H1 (cell line): ENCODE data around the gene OR4D6. TPM values are rescaled to one million over a fixed set of nuclear protein-coding genes. Genes with fewer than 3 reads are reported as not detected.

Source experiments
- CTCF ChIA-PET: fragments of 300-600 bp; sonication (Branson Sonifier 250); formaldehyde crosslinking; loops from one replicate; lab custom pipeline; 2021; ENCODE audit not compliant: partially characterized antibody; lab: Charles Lee
- POLR2A ChIA-PET: fragments of 300-600 bp; sonication (Branson Sonifier 250); formaldehyde crosslinking; loops from one replicate; lab custom pipeline; 2021; ENCODE audit warnings: inconsistent platforms; ENCODE audit not compliant: partially characterized antibody; lab: Charles Lee
- DNase-seq, 2 experiments: peaks; one replicate each; pipeline versions ENCODE4 v3.0.0 to v3.0.0-alpha.2; 2010 to 2022; ENCODE audit warnings: low spot score in 2 of 2, low read depth in 1 of 2, mixed read lengths in 1 of 2
- FAIRE-seq: peaks from 2 replicates; lab custom pipeline; 2011; peaks lifted over from hg19 to GRCh38; lab: Jason Lieb, UNC
- H2AFZ ChIP-seq: 2 replicates; pipeline ENCODE4 v1.8.1; 2012; ENCODE audit warnings: low read length, inconsistent platforms
- H2AK5ac ChIP-seq: 2 replicates; pipeline ENCODE4 v1.6.1; 2013; ENCODE audit warnings: low read depth, low read length
- H2BK120ac ChIP-seq: replicated peaks from 2 replicates; pipeline ENCODE3; 2013; ENCODE audit warnings: low read depth, low read length, inconsistent platforms
- H2BK12ac ChIP-seq: 2 replicates; pipeline ENCODE4 v1.6.1; 2013; ENCODE audit warnings: low read depth, low read length
- H2BK15ac ChIP-seq: 2 replicates; pipeline ENCODE4 v1.6.1; 2013; ENCODE audit warnings: low read length
- H2BK20ac ChIP-seq: 2 replicates; pipeline ENCODE4 v1.6.1; 2013; ENCODE audit warnings: low read length
- H2BK5ac ChIP-seq: 2 replicates; pipeline ENCODE4 v1.6.1; 2013; ENCODE audit warnings: low read depth, low read length
- H3K14ac ChIP-seq: 2 replicates; pipeline ENCODE4 v1.6.1; 2013; ENCODE audit warnings: inconsistent platforms; ENCODE audit not compliant: insufficient read length
- H3K18ac ChIP-seq: 2 replicates; pipeline ENCODE4 v1.6.1; 2013; ENCODE audit warnings: low read length; ENCODE audit errors: extremely low read depth
- H3K23ac ChIP-seq: 2 replicates; pipeline ENCODE4 v1.6.1; 2013; ENCODE audit warnings: inconsistent platforms; ENCODE audit not compliant: insufficient read length
- H3K23me2 ChIP-seq: 2 replicates; pipeline ENCODE4 v1.6.1; 2013; ENCODE audit warnings: low read depth, low read length
- H3K27ac ChIP-seq: 2 replicates; pipeline ENCODE4 v1.6.1; 2011; ENCODE audit warnings: low read depth, low read length, inconsistent platforms
- H3K27me3 ChIP-seq, 4 experiments: replicated peaks in 1 of 4; 1 replicate in 1 of 4; 2 replicates in 3 of 4; pipeline versions ENCODE4 v1.6.1 to v1.8.1; 2011 to 2013; ENCODE audit warnings: low read length in 3 of 4, mild to moderate bottlenecking in 3 of 4, inconsistent platforms in 2 of 4, mixed read lengths in 2 of 4, moderate library complexity in 1 of 4; ENCODE audit not compliant: control insufficient read depth in 3 of 4, insufficient read depth in 3 of 4; ENCODE audit errors: extremely low read depth in 1 of 4
- H3K36me3 ChIP-seq, 4 experiments: 2 replicates each; pipeline versions ENCODE4 v1.6.1 to v1.8.1; 2011 to 2013; ENCODE audit warnings: mild to moderate bottlenecking in 4 of 4, low read length in 3 of 4, moderate library complexity in 2 of 4, control low read depth in 1 of 4, inconsistent platforms in 1 of 4; ENCODE audit not compliant: insufficient read depth in 4 of 4, control insufficient read depth in 2 of 4
- H3K4ac ChIP-seq: replicated peaks from 2 replicates; pipeline ENCODE3; 2013; ENCODE audit warnings: low read length, low read depth, mixed read lengths, inconsistent platforms; ENCODE audit not compliant: insufficient read length
- H3K4me1 ChIP-seq, 4 experiments: replicated peaks in 1 of 4; 1 replicate in 1 of 4; 2 replicates in 3 of 4; pipeline versions ENCODE4 v1.6.1 to v1.8.1; 2011 to 2013; ENCODE audit warnings: low read length in 3 of 4, inconsistent platforms in 2 of 4, mixed read lengths in 1 of 4; ENCODE audit not compliant: insufficient read depth in 4 of 4, control insufficient read depth in 3 of 4
- H3K4me2 ChIP-seq, 2 experiments: 2 replicates each; pipeline versions ENCODE4 v1.6.1 to v1.8.1; 2011 to 2013; ENCODE audit warnings: low read depth in 2 of 2, low read length in 2 of 2, control low read depth in 1 of 2, inconsistent platforms in 1 of 2, mild to moderate bottlenecking in 1 of 2; ENCODE audit not compliant: insufficient read depth in 1 of 2
- H3K4me3 ChIP-seq, 4 experiments: fragments of 200-600, 300-600 bp in 1 of 4; sonication (generic), shearing (Covaris generic), sonication (Bioruptor Twin) in 1 of 4; 2 replicates each; pipeline versions ENCODE4 v1.5.1 to v1.8.1; 2011 to 2016; ENCODE audit warnings: low read length in 4 of 4, low read depth in 3 of 4, control low read depth in 2 of 4, inconsistent platforms in 2 of 4, mild to moderate bottlenecking in 2 of 4, mixed read lengths in 1 of 4, moderate library complexity in 1 of 4; ENCODE audit not compliant: insufficient read depth in 2 of 4; ENCODE audit errors: extremely low read depth in 1 of 4
- H3K56ac ChIP-seq: replicated peaks from 2 replicates; pipeline ENCODE3; 2013; ENCODE audit warnings: low read depth, mild to moderate bottlenecking, mixed read lengths, low read length, inconsistent platforms; ENCODE audit not compliant: insufficient read length
- H3K79me1 ChIP-seq: 2 replicates; pipeline ENCODE4 v1.6.1; 2013; ENCODE audit warnings: low read depth, low read length, control low read depth
- H3K79me2 ChIP-seq, 2 experiments: 2 replicates each; pipeline versions ENCODE4 v1.6.1 to v1.8.1; 2012 to 2013; ENCODE audit warnings: low read length in 2 of 2, mild to moderate bottlenecking in 2 of 2, inconsistent platforms in 1 of 2; ENCODE audit not compliant: insufficient read depth in 2 of 2, control insufficient read depth in 1 of 2
- H3K9ac ChIP-seq, 4 experiments: replicated peaks in 1 of 4; 1 replicate in 1 of 4; 2 replicates in 3 of 4; pipeline versions ENCODE4 v1.6.1 to v1.8.1; 2011 to 2013; ENCODE audit warnings: low read depth in 3 of 4, low read length in 3 of 4, control low read depth in 2 of 4, mild to moderate bottlenecking in 2 of 4, moderate library complexity in 2 of 4, inconsistent platforms in 1 of 4; ENCODE audit errors: extremely low read depth in 1 of 4
- H3K9me3 ChIP-seq, 2 experiments: 2 replicates each; pipeline versions ENCODE4 v1.6.1 to v1.8.1; 2012 to 2013; ENCODE audit warnings: mild to moderate bottlenecking in 2 of 2, moderate library complexity in 2 of 2, control low read depth in 1 of 2, inconsistent platforms in 1 of 2, low read depth in 1 of 2, low read length in 1 of 2, mixed read lengths in 1 of 2; ENCODE audit not compliant: insufficient read depth in 2 of 2
- H4K20me1 ChIP-seq, 2 experiments: replicated peaks in 1 of 2; 2 replicates each; pipeline versions ENCODE3 to v1.8.1; 2011 to 2013; ENCODE audit warnings: inconsistent platforms in 2 of 2, low read length in 2 of 2, mild to moderate bottlenecking in 1 of 2; ENCODE audit not compliant: insufficient read depth in 2 of 2, control insufficient read depth in 1 of 2
- H4K5ac ChIP-seq: 2 replicates; pipeline ENCODE4 v1.6.1; 2013; ENCODE audit warnings: low read length, low read depth, mixed read lengths, inconsistent platforms; ENCODE audit not compliant: insufficient read length
- H4K8ac ChIP-seq: 2 replicates; pipeline ENCODE4 v1.8.0; 2013; ENCODE audit warnings: mild to moderate bottlenecking, moderate library complexity, low read length, inconsistent platforms; ENCODE audit not compliant: insufficient read depth; ENCODE audit errors: extremely low read depth
- H4K91ac ChIP-seq: replicated peaks from 2 replicates; pipeline ENCODE3; 2013; ENCODE audit warnings: low read length, mixed read lengths, inconsistent platforms; ENCODE audit not compliant: insufficient read length
- BACH1 ChIP-seq: IDR thresholded peaks from 2 replicates; pipeline ENCODE4 v1.6.1; 2012; ENCODE audit warnings: low read length, improper control_type of control experiment
- BRCA1 ChIP-seq: IDR thresholded peaks from 2 replicates; pipeline ENCODE4 v1.6.1; 2012; ENCODE audit warnings: low read depth, low read length, improper control_type of control experiment
- CEBPB ChIP-seq: IDR thresholded peaks from 2 replicates; pipeline ENCODE4 v1.6.1; 2012; ENCODE audit warnings: low read depth, low read length
- EGR1 ChIP-seq: IDR thresholded peaks from 2 replicates; pipeline ENCODE4 v1.6.1; 2011; ENCODE audit warnings: low read depth, low read length, borderline replicate concordance
- HDAC2 ChIP-seq, 2 experiments: fragments of 300-600 bp in 1 of 2; sonication (generic) in 1 of 2; IDR thresholded peaks; 2 replicates each; pipeline ENCODE4 v1.6.1; 2011 to 2012; ENCODE audit warnings: low read depth in 2 of 2, low read length in 2 of 2, mild to moderate bottlenecking in 2 of 2, moderate library complexity in 2 of 2, borderline replicate concordance in 1 of 2, inconsistent platforms in 1 of 2
- MAFK ChIP-seq: IDR thresholded peaks from 2 replicates; pipeline ENCODE4 v1.6.1; 2012; ENCODE audit warnings: low read depth, mild to moderate bottlenecking, improper control_type of control experiment, low read length
- PHF8 ChIP-seq: fragments of 200-600 bp; sonication (generic); conservative IDR thresholded peaks from 2 replicates; pipeline ENCODE4 v1.7.1; 2012; ENCODE audit warnings: low read depth, mild to moderate bottlenecking, inconsistent platforms, low read length, moderate library complexity
- SIX5 ChIP-seq: IDR thresholded peaks from 2 replicates; pipeline ENCODE4 v1.6.1; 2011; ENCODE audit warnings: mild to moderate bottlenecking, low read depth, low read length
- SRF ChIP-seq: IDR thresholded peaks from 2 replicates; pipeline ENCODE4 v1.6.1; 2011; ENCODE audit warnings: mild to moderate bottlenecking, low read depth, low read length, moderate library complexity
- YY1 ChIP-seq: IDR thresholded peaks from 2 replicates; pipeline ENCODE4 v1.6.1; 2011; ENCODE audit warnings: low read depth, mild to moderate bottlenecking, low read length
- WGBS, 2 experiments: shearing (Covaris generic) in 1 of 2; methylation state at CpG; one replicate each; pipeline versions ENCODE4 v1.1.6 to v1.1.7; 2013 to 2015; ENCODE audit warnings: low lambda C conversion rate in 2 of 2, mixed read lengths in 2 of 2, inconsistent platforms in 1 of 2, low coverage in 1 of 2, missing lambda C conversion rate in 1 of 2; ENCODE audit not compliant: insufficient replicate concordance in 2 of 2, insufficient coverage in 1 of 2, insufficient read length in 1 of 2; ENCODE audit errors: extremely low coverage in 1 of 2, missing lambda C conversion rate in 1 of 2; 5-methylcytosine and 5-hydroxymethylcytosine counted together
- long read RNA-seq, 2 experiments: library from RNA in 1 of 2; library from capped mRNA in 1 of 2; stranded (forward); transcript quantifications; one replicate each; pipeline ENCODE4 v2.0.0, GENCODE V29; 2021; ENCODE audit warnings: inconsistent platforms in 1 of 2
- polyA minus RNA-seq, 3 experiments: library from RNA; depleted of rRNA, polyadenylated mRNA; stranded (reverse); fragments of >200 nt; gene quantifications; 1 replicate in 2 of 3; 2 replicates in 1 of 3; pipeline ENCODE4 v1.2.3, GENCODE V29; 2011
- polyA plus RNA-seq, 7 experiments: library from polyadenylated mRNA; depleted of rRNA in 3 of 7; stranded (reverse) in 5 of 7; unstranded in 2 of 7; fragments of >200 nt in 5 of 7; fragments of 200-250 nt in 2 of 7; gene quantifications; 1 replicate in 5 of 7; 2 replicates in 1 of 7; 4 replicates in 1 of 7; pipeline versions ENCODE4 v1.2.1 to v1.2.3, GENCODE V29; 2011 to 2013; ENCODE audit warnings: missing spikeins in 2 of 7, mixed read lengths in 2 of 7
- total RNA-seq: library from RNA; stranded (reverse); fragmentation: NEBNext Ultra II Directional; extraction: Animal tissue kit (Norgen Biotek cat#: 25700); gene quantifications from 2 replicates; pipeline ENCODE4 v1.2.1, GENCODE V29; 2021

OR4D6 gene
- total RNA-seq (not detected in 2 replicates), polyA plus RNA-seq (2011; rRNA removed) (not detected in 2 replicates), polyA minus RNA-seq (2011; rRNA and poly(A)+ RNA removed) (not detected in 2 replicates)
- not detected for polyA plus RNA-seq (2011; cell fraction: cytosol; rRNA removed)
- not detected for polyA plus RNA-seq (2011; cell fraction: nucleus; rRNA removed)
- polyA plus RNA-seq (2012, experiment 1 of 2), result not detected in 4 replicates
- polyA plus RNA-seq (2012, experiment 2 of 2), result not detected
- not detected for polyA plus RNA-seq (2013, experiment 1 of 2)
- not detected for polyA plus RNA-seq (2013, experiment 2 of 2)
- polyA minus RNA-seq (2011; cell fraction: cytosol; rRNA and poly(A)+ RNA removed), result not detected
- not detected for polyA minus RNA-seq (2011; cell fraction: nucleus; rRNA and poly(A)+ RNA removed)
- long read RNA-seq, experiment 1, result 0 reads
- long read RNA-seq, experiment 2, result 0 reads

GRCh38 chr11:59456661-59457060, at the start of gene OR4D6:
Gene OR4D6, plus strand, starts transcription at chr11:59456961. Its CDS starts 0 bp downstream, at chr11:59456961.
- ChIA-PET POLR2A (no interaction called here), CTCF (interaction anchor here (1.2 kb wide), 1 partner anchor 27 kb away, joined by 3 read pairs; no protein-coding TSS in a partner anchor)
- no peak within 1 kb of the TSS for H3K23ac ChIP-seq
- no peak within 1 kb of the TSS for H3K18ac ChIP-seq
- H4K91ac ChIP-seq, result no peak within 1 kb of the TSS
- no peak within 1 kb of the TSS for H3K56ac ChIP-seq
- no peaks in the 10 kb centered on the region for H3K27me3 ChIP-seq
- no peak within 1 kb of the TSS for H2BK120ac ChIP-seq
- no peak within 1 kb of the TSS for H2BK5ac ChIP-seq
- H3K27ac ChIP-seq, result no peak within 1 kb of the TSS
- H4K8ac ChIP-seq, result no peak within 1 kb of the TSS
- no peak within 1 kb of the TSS for H2BK20ac ChIP-seq
- H3K4me2 ChIP-seq, result no peak within 1 kb of the TSS
- H3K9me3 ChIP-seq, result no peaks in the 10 kb centered on the region; a peak in 1 of 4 replicates
- H3K79me2 ChIP-seq, result no peaks in the 10 kb centered on the region
- 83% methylated on average over 2 of the region's 2 CpGs; no CpG with 5 or more reads in 1 of the 2 experiments for WGBS, 2 experiments
- no peaks in the 10 kb centered on the region for H3K36me3 ChIP-seq
- no peaks in the 10 kb centered on the region for H4K20me1 ChIP-seq
- H3K4ac ChIP-seq, result no peak within 1 kb of the TSS
- H3K14ac ChIP-seq, result no peak within 1 kb of the TSS
- no peak within 1 kb of the TSS for H2AK5ac ChIP-seq
- no peaks in the 10 kb centered on the region for H3K79me1 ChIP-seq
- no peaks in the 10 kb centered on the region for H3K4me1 ChIP-seq
- no peaks in the 10 kb centered on the region; the same call in 1 of the 2 replicates for H3K23me2 ChIP-seq
- no peak within 1 kb of the TSS for H2AFZ ChIP-seq
- no peak within 1 kb of the TSS for H4K5ac ChIP-seq
- no peak for FAIRE-seq
- no peak within 1 kb of the TSS for H2BK15ac ChIP-seq
- no peak within 1 kb of the TSS for H2BK12ac ChIP-seq
- DNase-seq, result no peak
- no peak within 1 kb of the TSS for H3K4me3 ChIP-seq
- H3K9ac ChIP-seq, result no peak within 1 kb of the TSS
- no peak for TF ChIP-seq CEBPB
- no peak for TF ChIP-seq MAFK
- no peak for TF ChIP-seq BRCA1
- TF ChIP-seq PHF8, result no peak
- no peak for TF ChIP-seq SIX5
- no peak for TF ChIP-seq EGR1
- no peak for TF ChIP-seq BACH1
- TF ChIP-seq SRF, result no peak
- no peak for TF ChIP-seq HDAC2 (IDR thresholded peaks at IDR 0.05; ENCODE audit: borderline replicate concordance in 1 of 2, low read depth in 2 of 2, low read length in 2 of 2)
- TF ChIP-seq YY1, result no peak
